ENCODE data around the gene PNKP.

Gene PNKP

DNA sequence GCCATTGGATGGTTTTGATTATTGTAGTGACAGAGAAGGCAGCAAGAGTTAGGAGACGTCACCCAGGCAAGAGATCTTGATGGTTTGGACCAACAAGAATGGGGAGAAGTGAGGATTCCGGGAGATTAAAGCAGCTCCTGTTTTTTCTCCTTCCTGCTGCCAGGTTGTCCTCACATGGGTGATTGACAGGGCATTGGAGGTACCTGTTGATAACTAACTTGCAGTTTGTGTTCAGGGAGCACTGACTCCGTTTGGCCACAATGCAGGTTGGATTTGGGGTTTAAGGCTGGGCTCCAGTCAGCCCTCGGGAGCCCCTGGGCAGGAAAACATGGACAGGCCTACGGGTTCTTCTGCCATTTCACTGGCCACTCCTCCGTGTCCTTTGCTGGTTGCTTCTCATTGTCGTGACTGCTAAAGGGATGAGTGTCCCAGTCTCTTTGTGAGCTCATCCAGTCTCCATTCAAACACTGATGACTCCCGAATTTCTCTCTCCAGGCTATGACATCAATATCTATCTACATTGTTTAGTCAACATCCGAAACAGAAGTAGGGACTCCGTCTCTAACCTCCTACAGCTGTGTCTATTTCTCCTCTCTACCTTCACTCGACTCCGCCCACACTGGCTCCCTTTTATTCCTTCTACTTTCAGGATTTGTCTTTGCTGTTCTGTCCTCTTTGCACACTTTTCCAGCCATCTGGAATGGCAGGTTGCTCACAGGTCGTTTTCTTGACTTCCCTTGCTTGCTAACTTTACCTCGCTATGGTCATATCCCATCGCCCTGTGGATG, 17.7 kb downstream of the PNKP start:
- no peak overlapping the region for H3K4me3 ChIP-seq (ENCODE audit: low read depth, low read length)
- DNase-seq (ENCODE audit: low read depth) = no peak
- TF ChIP-seq, protein P1, sequence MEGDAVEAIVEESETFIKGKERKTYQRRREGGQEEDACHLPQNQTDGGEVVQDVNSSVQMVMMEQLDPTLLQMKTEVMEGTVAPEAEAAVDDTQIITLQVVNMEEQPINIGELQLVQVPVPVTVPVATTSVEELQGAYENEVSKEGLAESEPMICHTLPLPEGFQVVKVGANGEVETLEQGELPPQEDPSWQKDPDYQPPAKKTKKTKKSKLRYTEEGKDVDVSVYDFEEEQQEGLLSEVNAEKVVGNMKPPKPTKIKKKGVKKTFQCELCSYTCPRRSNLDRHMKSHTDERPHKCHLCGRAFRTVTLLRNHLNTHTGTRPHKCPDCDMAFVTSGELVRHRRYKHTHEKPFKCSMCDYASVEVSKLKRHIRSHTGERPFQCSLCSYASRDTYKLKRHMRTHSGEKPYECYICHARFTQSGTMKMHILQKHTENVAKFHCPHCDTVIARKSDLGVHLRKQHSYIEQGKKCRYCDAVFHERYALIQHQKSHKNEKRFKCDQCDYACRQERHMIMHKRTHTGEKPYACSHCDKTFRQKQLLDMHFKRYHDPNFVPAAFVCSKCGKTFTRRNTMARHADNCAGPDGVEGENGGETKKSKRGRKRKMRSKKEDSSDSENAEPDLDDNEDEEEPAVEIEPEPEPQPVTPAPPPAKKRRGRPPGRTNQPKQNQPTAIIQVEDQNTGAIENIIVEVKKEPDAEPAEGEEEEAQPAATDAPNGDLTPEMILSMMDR (IDR thresholded peaks at IDR 0.05; ENCODE audit: insufficient read depth, low read depth, low read length, missing control alignments) = no peak

DNA sequence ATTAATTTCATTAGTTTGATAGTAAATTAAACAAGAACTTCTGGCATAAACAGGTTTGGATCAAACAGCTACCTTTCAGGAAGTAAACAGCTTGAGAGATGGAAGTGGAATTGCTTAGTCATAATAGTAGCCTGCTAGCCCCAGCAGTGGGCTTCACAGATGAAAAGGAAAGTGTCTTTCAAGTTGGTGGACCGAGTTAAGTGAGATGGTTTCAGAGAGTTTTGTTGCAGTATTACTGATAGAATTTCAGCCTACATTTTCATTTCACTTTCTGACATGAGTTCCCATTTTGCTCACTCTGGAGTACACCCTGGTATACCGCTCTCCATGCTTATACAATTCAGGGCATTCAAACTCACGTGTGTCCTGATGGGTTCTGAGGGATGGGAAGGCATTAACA, 18.4 kb downstream of the PNKP start:
- no peak overlapping the region for H3K4me3 ChIP-seq (ENCODE audit: low read depth, low read length)
- TF ChIP-seq, protein P1 (IDR thresholded peaks at IDR 0.05; ENCODE audit: insufficient read depth, low read depth, low read length, missing control alignments) = no peak
- peak; percentile 75 for DNase-seq (ENCODE audit: low read depth)

- DNase-seq (ENCODE audit: low read depth) = no peak
- TF ChIP-seq, protein P1 (IDR thresholded peaks at IDR 0.05; ENCODE audit: insufficient read depth, low read depth, low read length, missing control alignments) = no peak
- H3K4me3 ChIP-seq (ENCODE audit: low read depth, low read length) = no peak overlapping the region
Measured at GRCh38 chr19:49847731-49848696, 19.4 kb downstream of the PNKP start.

DNA sequence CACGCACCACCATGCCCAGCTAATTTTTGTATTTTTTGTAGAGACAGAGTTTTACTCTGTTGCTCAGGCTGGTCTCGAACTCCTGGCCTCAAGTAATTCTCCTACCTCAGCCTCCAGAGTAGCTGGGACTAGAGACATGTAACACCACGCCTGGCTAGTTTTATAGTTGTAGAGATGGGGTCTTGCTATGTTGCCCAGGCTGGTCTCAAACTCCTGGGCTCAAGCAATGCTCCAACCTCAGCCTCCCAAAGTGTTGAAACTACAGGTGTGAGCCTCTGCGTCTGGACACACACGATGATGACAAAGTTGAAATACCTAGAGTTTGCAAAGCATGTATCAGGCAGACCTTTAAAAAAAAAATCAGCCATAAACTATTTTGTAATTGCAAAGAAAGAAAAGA, 21.0 kb downstream of the PNKP start:
- TF ChIP-seq, protein P1 (IDR thresholded peaks at IDR 0.05; ENCODE audit: insufficient read depth, low read depth, low read length, missing control alignments) = no peak
- H3K4me3 ChIP-seq (ENCODE audit: low read depth, low read length) = no peak overlapping the region
- no peak for DNase-seq (ENCODE audit: low read depth)

DNA sequence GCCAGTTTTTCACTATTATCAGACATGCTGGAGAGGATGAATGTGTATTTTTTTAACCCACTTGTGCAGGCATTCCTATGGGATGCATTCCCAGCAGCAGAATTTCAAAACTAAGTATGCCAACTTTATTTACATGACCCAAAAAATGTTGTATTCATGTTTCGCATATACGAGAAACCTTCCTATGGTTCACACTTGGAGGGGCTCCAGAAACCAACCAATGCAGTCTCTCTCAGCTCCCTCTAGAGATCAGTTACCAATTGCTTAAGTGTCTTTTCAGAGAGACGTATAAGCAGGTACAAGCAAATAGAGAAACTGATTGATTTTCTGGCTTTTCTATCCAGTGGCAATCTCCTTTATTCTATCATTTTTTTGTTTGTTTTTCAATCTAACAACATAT, 22.0 kb downstream of the PNKP start:
- H3K4me3 ChIP-seq (ENCODE audit: low read depth, low read length) = no peak overlapping the region
- TF ChIP-seq, protein P1 (IDR thresholded peaks at IDR 0.05; ENCODE audit: insufficient read depth, low read depth, low read length, missing control alignments) = no peak
- no peak for DNase-seq (ENCODE audit: low read depth)

GRCh38 chr19:49844138-49845095, 23.0 kb downstream of the PNKP start:
- DNase-seq (ENCODE audit: low read depth) = no peak
- TF ChIP-seq, protein P1 (IDR thresholded peaks at IDR 0.05; ENCODE audit: insufficient read depth, low read depth, low read length, missing control alignments) = no peak
- H3K4me3 ChIP-seq (ENCODE audit: low read depth, low read length) = no peak overlapping the region

Data from GM12865 (cell line).